ENCODE measurements around the gene SLC36A4.

GRCh38 chr11:93169950-93170561, 27.7 kb downstream of the SLC36A4 start:
- TF ChIP-seq, protein P1, sequence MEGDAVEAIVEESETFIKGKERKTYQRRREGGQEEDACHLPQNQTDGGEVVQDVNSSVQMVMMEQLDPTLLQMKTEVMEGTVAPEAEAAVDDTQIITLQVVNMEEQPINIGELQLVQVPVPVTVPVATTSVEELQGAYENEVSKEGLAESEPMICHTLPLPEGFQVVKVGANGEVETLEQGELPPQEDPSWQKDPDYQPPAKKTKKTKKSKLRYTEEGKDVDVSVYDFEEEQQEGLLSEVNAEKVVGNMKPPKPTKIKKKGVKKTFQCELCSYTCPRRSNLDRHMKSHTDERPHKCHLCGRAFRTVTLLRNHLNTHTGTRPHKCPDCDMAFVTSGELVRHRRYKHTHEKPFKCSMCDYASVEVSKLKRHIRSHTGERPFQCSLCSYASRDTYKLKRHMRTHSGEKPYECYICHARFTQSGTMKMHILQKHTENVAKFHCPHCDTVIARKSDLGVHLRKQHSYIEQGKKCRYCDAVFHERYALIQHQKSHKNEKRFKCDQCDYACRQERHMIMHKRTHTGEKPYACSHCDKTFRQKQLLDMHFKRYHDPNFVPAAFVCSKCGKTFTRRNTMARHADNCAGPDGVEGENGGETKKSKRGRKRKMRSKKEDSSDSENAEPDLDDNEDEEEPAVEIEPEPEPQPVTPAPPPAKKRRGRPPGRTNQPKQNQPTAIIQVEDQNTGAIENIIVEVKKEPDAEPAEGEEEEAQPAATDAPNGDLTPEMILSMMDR (IDR thresholded peaks at IDR 0.05), result peak in 6 of 7 experiments; percentile 24 to 48 (median 37)
- TF ChIP-seq POLR2A (IDR thresholded peaks at IDR 0.05), result no peak
